ENCODE measurements around the gene UPK1A.
"Not testable (repeated sequence)": the region's sequence is repeated elsewhere in the genome, so short reads cannot be mapped to it uniquely, and the experiment has no call there.

The UPK1A gene

GRCh38 chr19:35644987-35645679, 21.2 kb upstream of the UPK1A start:
- peak; percentile 74 for DNase-seq

GRCh38 chr19:35645680-35646511, 20.4 kb upstream of the UPK1A start:
- DNase-seq = no peak

GRCh38 chr19:35648017-35648961, 18.0 kb upstream of the UPK1A start, which contains the start of gene COX6B1:
TSS of gene COX6B1 (plus strand) at chr19:35648323. CDS start at chr19:35651244, 2,921 bp downstream.
- peak; percentile 100 for DNase-seq

- DNase-seq = no peak
Observed at GRCh38 chr19:35650581-35650980, 15.7 kb upstream of the UPK1A start.

GRCh38 chr19:35654828-35655227, 11.5 kb upstream of the UPK1A start:
- DNase-seq = not testable (repeated sequence)

GRCh38 chr19:35655600-35655999, 10.7 kb upstream of the UPK1A start:
- DNase-seq = no peak

- DNase-seq = no peak
Observed at GRCh38 chr19:35656700-35657099, 9.6 kb upstream of the UPK1A start.

GRCh38 chr19:35657904-35658700, 8.2 kb upstream of the UPK1A start:
- DNase-seq = no peak

GRCh38 chr19:35661995-35662340, 4.3 kb upstream of the UPK1A start:
- no peak for DNase-seq

GRCh38 chr19:35663981-35664380, 2.3 kb upstream of the UPK1A start:
- no peak for DNase-seq

GRCh38 chr19:35665157-35665556, 1.2 kb upstream of the UPK1A start:
- no peak for DNase-seq

GRCh38 chr19:35665604-35666003, 713 bp upstream of the UPK1A start:
- no peak for DNase-seq

GRCh38 chr19:35669566-35669965, 3.2 kb downstream of the UPK1A start:
- no peak for DNase-seq

GRCh38 chr19:35669974-35670373, 3.7 kb downstream of the UPK1A start:
- no peak for DNase-seq

GRCh38 chr19:35670686-35671085, 4.4 kb downstream of the UPK1A start:
- DNase-seq = no peak

GRCh38 chr19:35671818-35672217, 5.5 kb downstream of the UPK1A start:
- no peak for DNase-seq

GRCh38 chr19:35673121-35673804, 6.9 kb downstream of the UPK1A start:
- DNase-seq = no peak

- no peak for DNase-seq
Observed at GRCh38 chr19:35675589-35676140, 9.3 kb downstream of the UPK1A start.

GRCh38 chr19:35689836-35690235, 23.5 kb downstream of the UPK1A start:
- DNase-seq = no peak

GRCh38 chr19:35691106-35691505, 24.8 kb downstream of the UPK1A start:
- DNase-seq = not testable (repeated sequence)

GRCh38 chr19:35692010-35692409, 25.7 kb downstream of the UPK1A start:
- DNase-seq = no peak

Measured in MV-4-11 (cell line).